ENCODE data around the gene VWF.
A peak's percentile ranks its signal among the peaks of the same experiment; 100 is the strongest.
"Not testable (repeated sequence)": the region's sequence is repeated elsewhere in the genome, so short reads cannot be mapped to it uniquely, and the experiment has no call there.

VWF gene

DNA sequence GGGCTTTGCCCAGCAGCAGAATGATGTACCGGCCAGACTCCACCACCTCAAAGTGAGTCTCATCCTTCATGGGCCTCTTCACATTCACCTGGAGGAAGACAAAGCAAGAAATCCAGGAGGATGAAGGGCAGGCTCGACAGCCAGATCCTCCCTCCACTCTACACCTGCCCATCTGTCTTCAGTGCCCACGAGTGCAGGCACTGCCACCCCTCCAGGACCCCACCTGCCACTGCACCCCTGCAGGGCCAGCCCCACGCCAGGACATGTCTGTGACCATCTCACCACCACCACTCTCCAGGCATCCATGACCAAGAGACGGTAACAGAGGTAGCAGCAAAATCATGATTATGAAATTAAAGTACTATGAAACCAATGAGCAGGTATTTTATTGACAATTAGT lies 95.1 kb downstream of the VWF start:
- DNase-seq: no peak

DNA sequence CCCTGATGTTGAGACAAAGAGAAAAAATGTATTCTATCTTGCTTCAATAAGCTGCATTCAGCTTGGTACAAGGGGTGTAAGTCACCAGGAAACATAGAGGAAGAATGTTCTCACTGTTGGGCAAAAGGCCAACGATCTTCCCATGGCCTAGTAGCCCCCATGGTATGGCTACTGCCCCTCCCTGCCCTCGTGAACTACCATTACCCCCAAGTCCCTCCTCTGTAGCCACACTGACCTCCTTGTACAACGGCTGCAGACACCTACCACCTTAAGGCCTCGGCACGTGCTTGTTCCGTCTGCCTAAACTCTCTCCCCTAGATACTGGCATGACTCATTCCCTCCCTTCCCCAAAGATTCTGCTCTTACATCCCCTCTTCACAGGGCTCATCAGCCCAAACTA lies 97.5 kb downstream of the VWF start:
- DNase-seq: no peak

DNA sequence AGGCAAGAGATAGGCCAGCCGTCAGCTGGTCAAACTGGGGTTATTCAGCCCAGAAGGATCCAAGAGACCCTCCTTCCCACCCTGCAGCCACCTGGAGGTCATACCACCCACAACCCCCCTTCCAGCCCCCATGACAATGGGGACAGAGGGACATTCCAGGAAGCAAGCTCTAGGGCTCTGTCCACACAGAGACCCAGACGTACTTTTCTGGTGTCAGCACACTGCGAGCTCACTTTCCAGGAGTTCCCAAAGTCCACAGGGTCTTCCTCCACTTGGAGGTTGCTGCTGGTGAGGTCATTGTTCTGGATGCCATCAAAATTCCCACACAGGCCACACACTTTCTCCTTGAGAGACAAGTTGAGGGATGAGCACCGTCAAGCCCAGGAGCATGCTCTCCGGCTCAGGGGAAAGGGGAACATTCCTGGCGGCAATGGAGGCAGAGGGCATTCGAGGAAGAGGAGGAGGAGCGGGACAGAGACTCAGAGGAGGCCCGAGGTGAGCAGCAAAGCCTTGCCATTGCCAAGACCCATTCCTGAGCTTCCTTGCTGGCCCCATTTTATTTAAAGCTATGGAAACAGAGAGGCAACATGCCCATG lies 98.7 kb downstream of the VWF start:
- not testable (repeated sequence) for DNase-seq

DNA sequence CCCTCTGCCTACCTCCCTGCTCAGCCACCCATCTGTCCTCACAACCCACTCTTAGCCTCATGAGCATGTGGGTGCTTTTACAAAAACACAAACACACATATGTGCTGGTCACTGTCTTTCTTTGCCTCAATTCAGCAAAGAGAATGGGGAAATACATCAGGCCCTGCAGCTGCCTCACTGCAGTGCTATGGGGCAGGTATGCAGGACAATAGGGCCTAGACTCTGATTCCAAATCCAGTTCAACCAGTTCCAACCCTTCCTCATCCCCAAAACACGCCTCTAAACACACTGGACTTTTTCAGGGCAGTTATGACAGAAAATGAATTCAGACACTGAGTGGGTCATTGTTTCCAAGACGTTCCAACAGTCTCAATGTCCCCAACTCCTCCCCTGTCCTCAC lies 100.4 kb downstream of the VWF start:
- not testable (repeated sequence) for DNase-seq

DNA sequence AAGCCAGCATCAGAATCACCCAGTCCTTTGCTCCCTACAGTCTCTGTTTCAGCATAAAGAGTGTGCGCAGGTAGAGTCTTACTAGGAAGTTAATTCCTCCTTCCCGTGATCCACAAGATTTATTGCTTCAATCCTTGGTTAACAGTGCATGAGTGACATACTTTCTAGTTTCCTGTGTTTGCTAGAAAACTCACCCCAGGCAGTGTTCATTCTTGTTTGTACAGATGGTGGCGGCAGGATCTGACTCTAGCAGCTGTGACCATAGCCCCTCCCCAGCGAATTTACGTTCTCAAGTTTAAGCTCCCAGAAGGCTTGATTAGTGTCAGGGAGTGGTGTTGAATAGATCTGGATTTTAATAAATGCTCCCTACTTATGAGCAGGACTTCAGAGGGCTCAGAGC lies 103.5 kb downstream of the VWF start:
- DNase-seq: no peak

DNA sequence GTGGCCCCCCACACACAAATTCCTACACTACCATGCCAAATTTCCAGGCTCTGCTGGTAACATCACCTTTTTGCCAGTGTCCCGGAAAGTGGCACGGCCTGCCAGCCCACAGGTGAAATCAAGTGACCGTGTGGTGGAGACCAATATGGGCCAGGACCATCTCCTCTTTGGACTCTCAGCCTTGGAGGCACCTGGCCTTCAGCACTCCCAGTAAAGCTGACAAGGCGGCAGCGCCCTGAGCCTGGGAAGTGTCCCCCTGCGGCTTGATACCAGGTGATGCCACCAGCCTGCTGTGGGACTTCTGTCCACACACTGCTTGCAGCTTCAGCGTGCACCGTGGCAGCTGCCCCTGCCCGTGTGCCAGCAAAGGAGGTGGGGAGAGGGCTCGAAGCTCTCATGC lies 104.0 kb downstream of the VWF start:
- not testable (repeated sequence) for DNase-seq

DNA sequence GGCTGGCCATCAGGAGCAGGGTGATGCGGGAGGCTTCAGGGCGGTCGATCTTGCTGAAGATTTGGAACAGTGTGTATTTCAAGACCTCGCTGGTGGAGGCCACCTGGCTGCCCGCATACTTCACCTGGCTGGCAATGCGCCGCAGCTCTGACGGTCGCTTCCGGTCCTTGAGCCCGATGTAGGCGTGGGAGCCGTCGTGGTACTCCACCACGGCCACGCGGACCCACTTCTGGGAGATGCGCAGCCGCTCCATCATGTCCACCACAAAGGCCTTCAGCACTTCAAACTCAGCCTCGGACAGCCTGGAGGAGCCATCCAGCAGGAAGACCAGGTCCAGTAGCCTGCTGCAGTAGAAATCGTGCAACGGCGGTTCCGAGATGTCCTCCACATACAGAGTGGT lies 105.2 kb downstream of the VWF start:
- not testable (repeated sequence) for DNase-seq

DNA sequence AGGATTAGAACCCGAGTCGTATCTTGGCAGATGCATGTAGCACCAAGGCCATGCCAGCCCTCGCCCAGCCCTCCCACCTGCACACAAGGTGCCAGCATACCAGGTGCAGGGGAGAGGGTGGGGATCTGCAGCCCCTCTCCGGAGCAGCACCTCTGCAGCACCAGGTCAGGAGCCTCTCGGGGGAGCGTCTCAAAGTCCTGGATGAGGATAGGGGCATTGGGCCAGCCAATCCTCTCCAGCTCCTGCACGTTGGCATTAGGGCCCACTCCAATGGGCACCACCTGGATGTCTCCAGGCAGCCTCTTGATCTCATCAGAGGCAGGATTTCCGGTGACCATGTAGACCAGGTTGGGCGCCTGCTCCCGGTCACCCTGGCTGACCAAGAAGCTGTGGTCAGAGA lies 106.2 kb downstream of the VWF start:
- DNase-seq: no peak

DNA sequence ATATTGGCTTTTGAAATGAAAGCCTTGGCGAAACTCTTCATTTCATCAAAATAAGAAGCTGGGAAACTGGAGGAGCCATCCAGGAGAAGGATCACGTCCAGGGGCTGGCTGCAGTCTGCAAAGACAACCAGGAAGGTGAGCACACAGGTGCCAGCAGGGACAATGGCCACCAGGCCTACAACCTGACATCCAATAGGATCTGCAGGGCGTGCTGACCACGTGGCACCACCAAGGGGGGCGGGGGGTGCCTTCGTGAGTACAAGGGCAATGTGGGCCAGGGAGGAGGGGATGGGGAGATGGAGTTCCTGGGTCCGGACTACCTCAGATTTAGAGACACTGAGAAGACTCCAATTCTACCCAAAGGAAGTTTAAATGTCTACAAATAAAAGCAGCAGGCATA lies 107.7 kb downstream of the VWF start:
- DNase-seq: no peak

DNA sequence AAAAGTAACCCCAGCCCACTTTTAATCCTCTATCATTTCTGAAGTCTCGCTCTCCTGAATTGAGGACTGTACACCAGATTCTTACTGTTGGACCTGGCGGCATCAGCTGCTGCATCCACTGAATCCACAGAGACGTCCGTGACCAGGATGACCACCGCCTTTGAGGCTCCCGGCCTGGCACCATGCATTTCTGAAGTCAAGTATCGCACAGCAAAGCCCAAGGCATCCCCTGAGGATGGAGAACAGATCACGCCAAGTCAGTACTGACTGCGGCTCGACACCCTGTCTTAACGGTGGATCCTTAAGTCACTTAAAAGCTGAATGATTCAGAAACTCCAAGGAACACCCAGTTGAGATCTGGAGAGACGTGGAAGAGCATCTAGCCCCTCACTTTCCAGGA lies 108.5 kb downstream of the VWF start:
- not testable (repeated sequence) for DNase-seq

DNA sequence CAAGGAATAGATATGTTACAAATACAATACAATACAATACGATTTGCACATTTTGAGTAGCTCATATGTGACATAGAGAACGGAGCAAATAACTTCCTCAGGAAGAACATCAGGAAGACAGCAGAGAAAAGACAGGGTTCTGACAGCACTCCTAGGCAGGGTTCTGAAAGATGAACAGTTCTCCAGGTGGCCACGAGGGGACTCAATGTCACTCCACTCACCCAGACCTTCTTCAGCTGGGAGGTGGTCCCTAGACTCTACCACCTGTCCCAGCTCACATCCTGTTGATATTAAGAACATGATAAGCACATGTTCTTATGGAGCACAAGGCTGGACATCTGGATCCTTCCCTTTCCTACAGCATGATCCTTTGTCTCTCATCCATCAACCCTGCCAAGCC lies 109.2 kb downstream of the VWF start:
- DNase-seq: not testable (repeated sequence)

DNA sequence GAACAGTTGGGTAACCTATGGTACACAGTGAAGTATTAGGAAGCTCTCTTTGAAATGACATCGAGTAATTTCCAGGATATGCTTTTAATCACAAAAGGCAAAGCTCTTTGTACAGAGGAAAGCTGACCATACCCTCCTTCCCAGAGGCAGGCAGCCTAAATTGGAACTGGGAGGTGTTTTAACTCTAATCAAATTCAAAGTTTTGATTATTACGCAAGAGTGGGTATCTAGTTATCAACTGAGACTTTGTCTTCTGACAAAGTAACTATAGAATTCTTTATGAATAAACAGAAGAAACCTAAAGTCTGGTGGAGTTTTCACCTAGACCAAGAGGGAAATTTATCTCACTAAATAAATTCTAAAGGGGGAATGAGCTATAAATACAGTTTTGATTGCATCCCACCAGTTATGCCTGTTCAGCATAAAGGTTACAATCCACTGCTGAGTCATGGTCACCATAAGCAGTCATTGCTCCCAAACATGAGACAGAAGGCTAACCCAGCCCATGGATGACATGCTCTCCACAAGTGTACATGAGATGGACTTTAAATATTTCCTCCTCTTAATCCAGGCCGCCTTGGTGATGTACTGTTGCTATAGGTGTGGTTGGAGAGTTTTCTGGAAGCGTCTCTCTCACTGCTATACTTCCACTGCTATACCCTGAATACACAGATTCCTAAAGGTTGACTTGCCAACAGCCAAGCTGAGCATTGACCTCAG lies 113.7 kb downstream of the VWF start:
- DNase-seq: not testable (repeated sequence)

DNA sequence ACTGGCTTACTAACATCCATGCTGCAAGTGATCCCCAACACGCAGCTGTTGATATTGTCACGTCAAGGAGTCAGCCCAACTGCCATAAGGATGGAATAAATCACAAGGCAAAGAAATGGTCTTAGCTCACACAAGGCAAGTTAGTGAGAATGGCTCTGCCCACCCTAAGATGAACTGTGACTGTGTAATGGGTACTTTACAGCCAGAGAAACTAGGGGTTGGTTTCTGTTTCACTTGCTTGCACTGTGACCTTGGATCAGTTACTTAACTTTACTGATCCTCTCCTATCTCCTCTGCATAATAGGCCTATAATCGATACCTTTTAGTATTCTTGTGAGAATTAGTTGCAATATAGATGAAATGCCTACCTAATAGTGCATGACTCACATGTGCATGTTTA lies 127.2 kb downstream of the VWF start:
- no peak for DNase-seq

DNA sequence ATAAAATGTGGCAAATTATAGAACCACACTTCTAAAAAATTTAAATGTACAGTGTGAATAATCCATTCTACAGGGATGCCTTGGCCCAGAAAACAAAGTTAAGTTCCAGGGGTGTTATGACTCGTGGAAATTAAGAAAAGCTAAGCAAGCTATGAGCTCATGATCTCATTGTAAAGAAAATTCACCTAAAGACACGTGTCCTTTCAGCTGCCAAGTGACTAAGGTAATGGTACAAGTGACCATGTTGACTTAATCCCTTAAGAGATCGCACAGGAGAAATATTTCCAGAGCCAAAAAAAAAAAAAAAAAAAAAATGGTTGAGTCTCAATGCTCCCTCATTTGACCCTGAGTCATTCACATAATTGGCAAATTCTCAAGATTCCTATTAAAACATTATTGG lies 128.0 kb downstream of the VWF start:
- DNase-seq: no peak

DNA sequence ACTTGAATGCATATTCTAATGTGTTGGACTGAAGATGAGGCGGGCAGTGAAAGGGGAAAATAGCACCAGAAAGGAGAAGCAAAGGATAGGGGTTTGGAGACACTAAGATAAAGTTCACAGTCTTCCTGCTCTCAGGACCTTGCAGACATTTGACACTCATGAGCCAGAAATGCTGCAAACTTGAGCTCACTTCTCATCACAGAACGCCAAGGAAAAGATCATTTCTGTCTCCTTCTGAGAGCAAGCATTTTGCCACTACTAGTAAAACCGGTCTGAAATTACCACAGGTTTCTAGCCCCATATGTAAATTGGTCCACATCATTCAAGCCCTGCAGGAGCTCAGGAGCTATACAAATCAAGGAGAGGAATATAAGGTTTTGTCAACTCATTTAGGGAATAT lies 134.8 kb downstream of the VWF start:
- DNase-seq: no peak

DNA sequence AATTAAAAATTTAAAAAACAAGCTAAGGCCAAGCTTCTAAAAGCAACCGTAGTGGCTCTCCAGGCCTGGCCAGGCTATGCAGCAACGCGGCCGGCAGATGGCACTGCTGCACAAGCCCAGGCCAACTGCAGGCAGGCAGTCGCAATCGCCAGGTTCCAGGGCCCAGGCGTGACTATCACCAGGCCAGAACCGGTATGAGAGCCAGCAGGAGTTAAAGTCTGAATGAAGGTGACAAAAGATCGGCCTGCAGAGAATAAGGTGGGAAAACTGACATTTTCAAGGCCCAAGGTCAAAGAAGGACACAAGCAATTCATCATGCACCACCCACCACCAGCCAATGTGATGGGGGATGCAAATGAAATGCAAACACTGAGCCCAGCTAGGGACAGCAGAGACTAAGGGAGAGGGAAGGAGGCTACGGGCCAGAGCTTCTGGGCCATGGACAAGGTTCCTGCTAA lies 135.8 kb downstream of the VWF start:
- DNase-seq: peak; percentile 82

DNA sequence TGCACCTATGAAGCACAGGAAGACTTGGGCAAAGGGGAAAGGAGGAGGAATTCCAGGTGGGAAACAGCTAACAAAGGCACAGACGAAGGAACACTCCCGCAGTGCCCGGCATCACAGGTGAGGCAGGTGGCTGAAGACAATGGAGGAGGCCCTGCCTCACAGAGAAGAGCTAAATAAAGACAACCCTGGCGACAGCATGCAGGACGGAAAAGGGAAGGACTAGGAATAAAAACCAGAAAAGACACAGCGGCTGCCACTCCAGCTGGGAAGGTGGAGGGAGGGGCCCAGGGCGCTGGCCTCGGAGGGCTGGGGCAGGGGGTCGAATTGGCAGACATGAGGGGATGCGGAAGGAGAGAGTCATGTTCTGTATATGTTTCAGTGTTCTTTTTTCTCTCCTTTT lies 136.4 kb downstream of the VWF start:
- DNase-seq: no peak

DNA sequence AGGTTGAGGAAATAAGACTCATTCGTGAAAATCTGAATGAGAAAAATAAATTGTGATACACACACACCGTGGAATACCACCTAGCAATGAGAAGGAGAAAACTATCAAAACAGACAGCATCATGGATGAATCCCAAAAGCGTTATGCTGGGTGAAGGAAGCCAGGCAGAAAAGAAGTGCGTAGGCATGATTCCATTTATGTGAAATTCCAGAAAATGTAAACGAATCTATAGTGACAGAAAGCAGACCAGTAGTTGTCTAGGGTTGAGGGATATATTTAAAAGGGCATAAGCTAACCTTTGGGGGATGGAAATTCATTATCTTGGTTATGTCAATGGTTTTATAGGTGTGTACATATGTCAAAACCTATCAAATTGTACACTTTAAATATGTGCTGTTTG lies 136.9 kb downstream of the VWF start:
- no peak for DNase-seq

DNA sequence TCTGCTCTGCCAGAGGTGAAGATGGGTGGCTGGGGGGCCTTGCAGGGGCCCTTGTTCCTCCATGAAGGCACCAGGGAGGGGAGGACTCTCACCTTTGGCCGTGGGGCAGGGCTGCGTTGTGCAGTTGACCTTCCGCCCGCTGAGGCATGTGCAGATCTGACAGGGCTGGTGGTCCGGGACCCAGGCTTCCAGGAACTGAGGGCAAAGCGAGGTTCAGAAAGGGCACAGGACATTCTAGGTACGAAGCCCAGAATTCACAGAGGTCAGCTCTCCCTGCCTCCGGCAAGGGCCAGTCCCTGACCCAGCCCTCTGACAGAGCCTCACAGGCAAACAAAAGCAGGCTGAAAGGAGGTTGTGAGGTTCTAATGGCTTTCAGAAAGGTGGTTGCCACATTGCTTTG lies 139.0 kb downstream of the VWF start:
- DNase-seq: no peak

DNA sequence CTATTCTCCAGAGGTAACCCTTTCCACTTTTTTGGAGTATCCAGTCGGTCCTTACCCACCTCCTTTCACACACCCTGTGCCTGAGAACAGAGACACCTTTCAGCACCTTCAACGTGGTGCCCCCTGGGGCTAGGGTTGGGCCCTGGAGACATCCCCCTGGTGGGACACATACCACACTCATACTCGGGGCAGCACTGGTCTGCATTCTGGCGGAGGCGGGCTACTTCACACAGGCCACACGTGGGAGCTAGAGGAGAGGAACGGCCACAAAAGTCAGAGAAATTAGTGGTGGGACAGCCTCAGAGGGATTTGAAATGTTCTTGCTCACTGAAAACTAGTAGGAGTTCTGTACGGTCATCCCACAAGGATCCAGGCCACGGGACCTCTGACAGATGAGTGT lies 139.6 kb downstream of the VWF start:
- DNase-seq: no peak

DNA sequence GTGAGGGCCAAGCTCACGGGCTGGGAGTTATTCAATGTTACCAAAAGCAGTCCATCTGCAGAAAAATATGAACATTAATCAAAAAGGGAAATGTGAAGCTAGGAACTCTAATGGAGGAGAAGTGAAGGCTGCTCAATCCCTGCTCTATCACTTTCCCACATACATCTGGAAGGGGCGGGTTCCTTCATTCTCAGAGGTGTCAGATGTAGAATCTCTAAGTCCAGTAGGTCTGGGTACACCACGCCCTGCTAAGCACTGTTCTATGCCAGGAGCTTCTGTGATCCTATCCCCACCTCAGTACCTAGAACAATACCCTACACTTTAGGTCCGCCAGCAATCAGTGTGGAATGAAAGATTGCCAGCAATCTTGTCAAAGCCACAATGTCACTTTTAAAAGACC lies 142.4 kb downstream of the VWF start:
- no peak for DNase-seq

DNA sequence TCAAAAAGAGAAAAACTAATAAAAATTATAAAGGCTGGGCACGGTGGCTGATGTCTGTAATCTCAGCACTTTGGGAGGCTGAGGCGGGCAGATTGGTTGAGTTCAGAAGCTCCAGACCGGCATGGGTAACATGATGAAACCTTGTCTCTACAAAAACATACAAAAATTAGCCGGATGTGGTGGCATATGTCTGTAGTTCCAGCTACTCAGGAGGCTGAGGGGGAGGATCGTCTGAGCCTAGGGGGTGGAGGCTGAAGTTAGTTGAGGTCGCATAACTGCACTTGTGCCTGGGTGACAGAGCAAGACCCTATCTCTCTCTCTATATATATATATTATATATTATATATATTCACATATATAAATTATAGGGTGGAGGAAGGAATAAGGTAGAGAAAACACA lies 146.9 kb downstream of the VWF start:
- no peak for DNase-seq

DNA sequence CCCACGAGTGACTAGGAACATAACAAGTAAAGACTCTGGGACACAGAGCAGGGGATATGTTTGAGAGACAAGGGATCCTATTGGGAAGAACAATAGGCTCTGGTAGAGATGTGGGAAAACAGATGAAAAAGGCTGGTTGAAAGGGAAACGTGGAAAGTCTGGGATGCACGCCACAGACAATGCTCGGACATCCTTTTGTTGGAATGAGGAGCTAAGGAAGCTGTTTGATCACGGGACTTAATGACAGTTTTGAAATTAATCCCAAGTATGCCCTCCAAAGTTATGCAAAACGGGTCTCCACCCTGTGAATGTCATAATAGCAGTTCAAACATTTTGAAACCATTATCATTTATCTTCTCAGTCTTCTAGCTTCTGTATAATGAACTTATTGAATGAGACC lies 147.8 kb downstream of the VWF start:
- no peak for DNase-seq

DNA sequence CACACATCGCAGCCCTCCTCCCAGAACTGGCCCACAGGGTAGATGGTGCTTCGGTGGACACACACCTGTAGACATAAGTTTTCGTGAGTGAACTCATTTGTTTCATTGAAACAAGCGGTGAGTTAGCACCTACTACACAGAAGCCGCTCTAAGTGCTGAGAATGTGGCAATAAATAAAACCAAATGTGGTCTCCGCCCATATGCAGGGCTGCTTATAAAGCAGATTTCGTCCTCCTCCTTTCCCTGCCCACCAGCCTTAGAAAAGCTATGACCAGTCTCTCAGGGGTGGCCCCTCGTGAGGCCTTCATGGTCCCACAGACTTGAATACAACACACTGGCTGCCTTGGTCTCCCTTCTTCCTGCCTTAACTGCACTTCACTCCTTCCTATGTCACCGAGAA lies 148.3 kb downstream of the VWF start:
- no peak for DNase-seq

All from right hindlimb (tissue), 1 donor.